ENCODE results near the gene NINJ2. TPM values are rescaled to one million over a fixed set of nuclear protein-coding genes. Genes with fewer than 3 reads are reported as not detected.

Gene NINJ2
- total RNA-seq, 1 experiment from 2014 or later, result 5.0 TPM

GRCh38 chr12:527241-527640 is 136.0 kb downstream of the NINJ2 start:
- in situ Hi-C loops (cut with HindIII; ENCODE audit: low sequenced_read_pairs), result no loop called here

GRCh38 chr12:526089-526488 is 137.2 kb downstream of the NINJ2 start:
- no peak for DNase-seq (ENCODE audit: low spot score)
- in situ Hi-C loops (cut with HindIII; ENCODE audit: low sequenced_read_pairs), result no loop called here

More at GRCh38 chr12:527241-527640, 136.0 kb downstream of the NINJ2 start:
- DNase-seq (ENCODE audit: low spot score), result no peak

- no peak for DNase-seq (ENCODE audit: low spot score)
- in situ Hi-C loops (cut with HindIII; ENCODE audit: low sequenced_read_pairs), result no loop called here
Observed at GRCh38 chr12:524167-524951, 138.9 kb downstream of the NINJ2 start.

GRCh38 chr12:522692-523378 is 140.4 kb downstream of the NINJ2 start:
- in situ Hi-C loops (cut with HindIII; ENCODE audit: low sequenced_read_pairs), result no loop called here
- no peak for DNase-seq (ENCODE audit: low spot score)

GRCh38 chr12:520119-520518 is 143.1 kb downstream of the NINJ2 start:
- in situ Hi-C loops (cut with HindIII; ENCODE audit: low sequenced_read_pairs), result no loop called here
- DNase-seq (ENCODE audit: low spot score), result no peak

GRCh38 chr12:517538-517937 is 145.7 kb downstream of the NINJ2 start:
- no peak for DNase-seq (ENCODE audit: low spot score)
- in situ Hi-C loops (cut with HindIII; ENCODE audit: low sequenced_read_pairs), result no loop called here

Other genes with a start within 250 kb of the NINJ2 start
- 2.3 and 2.6 TPM in 2 replicates for gene B4GALNT3, start 203.5 kb downstream of the NINJ2 start, total RNA-seq (2014; rRNA removed; shearing (Covaris generic))
- gene WNK1, start 89.1 kb upstream of the NINJ2 start, total RNA-seq (2014; rRNA removed; shearing (Covaris generic)), result 42.2 and 46.9 TPM in 2 replicates